HG03520 (cell line): ENCODE measurements around the gene SARS2.
"Not testable (repeated sequence)": the region's sequence is repeated elsewhere in the genome, so short reads cannot be mapped to it uniquely, and the experiment has no call there.

ENCODE experiments used
- ATAC-seq: cut with Tn5 transposase; IDR thresholded peaks from one replicate; pipeline ENCODE4 v1.9.1; 2021; ENCODE audit warnings: mild to moderate bottlenecking, moderate library complexity; ENCODE audit not compliant: unreplicated experiment

The SARS2 gene

DNA sequence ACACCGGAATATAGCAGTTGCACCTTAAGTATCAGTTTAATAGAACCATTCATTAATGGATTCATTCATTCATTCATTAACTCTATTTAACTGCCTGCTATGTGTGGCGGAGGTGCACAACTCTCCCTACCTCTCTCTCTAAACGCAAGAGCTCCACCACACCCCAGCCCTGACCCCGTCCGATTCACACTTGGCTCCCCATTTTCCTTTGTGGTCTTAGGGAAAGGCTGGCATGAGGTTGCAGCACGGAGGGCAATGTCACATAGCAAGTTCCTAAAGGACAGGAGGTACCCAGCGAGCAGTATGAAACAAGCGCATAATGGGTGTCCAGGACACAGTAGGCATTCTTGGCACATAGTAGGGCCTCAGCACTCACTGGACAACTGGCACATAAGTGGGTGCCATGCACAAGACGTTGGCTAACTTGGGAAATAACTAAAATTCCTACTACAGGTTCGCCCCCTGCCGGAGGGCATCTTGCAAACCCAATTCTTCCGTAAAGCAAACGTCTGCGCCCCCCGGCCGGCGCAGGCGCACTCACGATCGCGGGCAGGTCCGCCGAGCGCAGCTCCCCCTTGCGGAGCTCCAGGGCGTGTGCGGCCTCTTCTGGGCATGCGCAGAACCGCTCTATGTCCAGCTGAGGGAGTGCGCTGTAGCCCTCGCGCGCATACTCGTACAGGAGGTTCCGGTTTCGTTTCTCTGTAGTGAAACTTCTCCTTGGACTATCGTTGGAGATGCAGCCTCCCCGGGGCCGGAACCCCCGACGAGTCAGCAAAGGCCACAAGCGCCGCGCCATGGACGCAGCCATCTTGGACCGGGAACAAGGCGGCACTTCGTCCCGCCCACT lies at the start of gene SARS2:
Gene SARS2 (minus strand): TSS at position 835 of the 847 bp plus-strand sequence. CDS start 27 bp downstream, at position 808.
- ATAC-seq, result peak; percentile 72

DNA sequence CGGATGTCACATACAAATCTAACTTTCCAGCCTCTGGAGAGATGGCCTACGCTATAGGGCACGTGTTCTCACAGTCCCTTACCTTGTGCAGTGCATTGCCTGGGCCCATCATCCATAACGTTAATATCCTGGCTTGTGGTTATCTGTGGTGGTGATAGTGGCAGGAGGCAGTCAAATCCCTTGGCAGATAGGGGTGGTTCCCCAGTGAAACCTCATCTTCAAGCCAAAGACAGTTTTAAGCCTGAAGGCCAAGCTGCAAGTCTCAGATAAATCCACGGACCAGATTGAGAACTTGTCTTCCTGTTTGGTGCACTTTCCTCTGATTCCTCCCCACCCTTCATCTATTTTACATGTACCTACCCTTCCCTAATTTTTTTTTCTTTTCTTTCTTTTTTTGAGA lies 49.2 kb upstream of the SARS2 start:
- no peak for ATAC-seq

- ATAC-seq, result no peak
Observed at GRCh38 chr19:38978326-38978689, 47.7 kb upstream of the SARS2 start.

DNA sequence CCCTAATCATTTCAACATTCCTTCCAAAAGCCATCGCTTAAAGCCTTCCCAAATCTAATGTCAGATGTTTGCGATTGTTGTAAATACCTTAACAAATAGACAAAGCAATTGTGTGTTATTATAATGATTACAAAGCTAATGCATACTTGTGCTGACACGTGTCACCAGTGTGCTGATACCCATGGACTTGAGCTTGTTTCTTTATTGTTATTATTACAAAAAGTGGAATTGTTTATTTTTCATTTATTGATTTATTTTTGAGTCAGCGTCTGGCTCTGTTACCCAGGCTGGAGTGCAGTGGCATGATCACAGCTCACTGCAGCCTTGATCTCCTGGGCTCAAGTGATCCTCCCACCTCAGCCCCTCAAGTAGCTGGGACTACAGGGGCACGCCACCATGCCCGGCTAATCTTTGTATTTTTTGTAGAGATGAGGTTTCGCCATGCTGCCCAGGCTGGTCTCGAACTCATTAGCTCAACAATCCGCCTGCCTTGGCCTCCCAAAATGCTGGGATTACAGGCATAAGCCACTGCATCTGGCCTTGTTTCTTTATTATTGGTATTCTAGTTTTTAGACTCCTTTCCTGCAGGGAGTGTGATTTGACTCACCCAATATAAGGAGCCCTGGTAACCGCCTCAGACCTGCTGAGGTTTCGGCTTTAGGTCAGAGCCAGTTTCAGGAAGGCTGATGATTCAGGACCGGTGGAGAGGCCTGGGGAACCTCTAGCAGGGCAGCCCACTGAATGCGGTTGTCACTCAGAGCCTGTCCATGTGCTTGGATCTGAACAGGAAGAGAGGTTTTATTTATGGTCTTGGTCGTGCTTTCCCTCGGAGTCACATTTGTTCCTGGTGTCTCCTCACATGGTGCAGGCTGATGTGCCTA lies 47.1 kb upstream of the SARS2 start:
- peak; percentile 48 for ATAC-seq

GRCh38 chr19:38975861-38976271 lies 45.3 kb upstream of the SARS2 start:
- ATAC-seq, result no peak

DNA sequence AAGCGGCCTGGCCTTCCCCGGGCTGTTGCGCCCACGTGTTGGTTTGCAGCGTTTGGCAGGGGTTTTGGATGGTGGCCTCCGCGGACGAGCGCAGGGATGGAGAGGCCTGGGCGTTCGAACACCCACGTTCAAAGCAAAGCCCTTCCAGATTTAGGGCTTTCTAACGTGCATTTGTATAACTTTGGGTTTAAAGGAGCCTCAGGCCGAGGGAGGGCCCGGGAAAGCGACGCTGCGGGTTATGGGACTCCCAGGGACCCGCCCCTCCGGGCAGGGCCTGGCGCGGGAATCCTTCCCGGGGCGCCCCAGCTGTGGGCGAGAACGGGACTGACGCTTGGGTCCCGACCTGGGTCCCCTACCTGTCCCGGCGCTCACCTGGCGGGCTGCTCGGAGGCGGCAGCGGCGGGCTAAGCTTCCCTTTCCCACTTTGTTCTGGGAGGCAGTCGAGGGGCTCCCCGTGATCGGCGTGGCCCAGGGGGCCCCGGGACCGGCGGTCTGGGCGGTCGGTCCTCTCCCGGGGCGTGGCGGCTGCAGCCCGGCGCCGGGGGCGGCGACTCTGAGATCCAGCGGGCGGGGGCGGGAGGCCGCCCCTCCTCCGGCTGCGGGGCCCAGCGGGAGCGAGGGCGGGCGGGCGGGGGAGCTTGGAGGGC lies 44.8 kb upstream of the SARS2 start, which contains the start of gene FBXO17:
Gene FBXO17 (minus strand): TSS at position 529 of the 647 bp plus-strand sequence. CDS start 25,423 bp downstream, outside the sequence.
- no peak for ATAC-seq

DNA sequence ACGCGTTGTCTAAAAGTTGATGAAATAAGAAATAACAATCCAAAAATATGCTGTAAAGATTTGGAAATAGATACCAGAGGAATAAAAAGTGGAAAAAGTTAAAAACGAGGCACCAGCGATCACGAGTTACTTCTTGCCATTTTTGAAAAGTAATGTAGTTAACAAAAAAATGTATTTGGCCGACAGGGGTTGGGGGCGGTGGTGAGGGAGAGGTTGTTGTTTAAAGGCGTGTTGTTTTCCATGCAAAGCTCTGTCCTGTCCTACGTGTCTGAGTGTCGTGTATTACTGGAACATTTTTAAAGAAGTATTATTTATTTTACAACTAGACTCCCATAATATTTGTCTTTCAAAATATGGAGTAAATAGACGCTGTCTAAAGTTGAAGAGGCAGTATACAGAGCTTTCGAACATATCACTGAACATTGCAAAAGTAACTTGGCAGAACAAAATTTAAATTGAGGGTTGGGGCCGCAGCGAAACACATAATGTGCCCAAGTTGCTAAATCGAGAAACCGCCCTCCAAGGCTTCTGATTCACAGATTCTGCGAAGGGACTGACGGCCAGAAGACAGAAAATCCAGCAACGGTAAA lies 44.2 kb upstream of the SARS2 start:
- ATAC-seq, result no peak

DNA sequence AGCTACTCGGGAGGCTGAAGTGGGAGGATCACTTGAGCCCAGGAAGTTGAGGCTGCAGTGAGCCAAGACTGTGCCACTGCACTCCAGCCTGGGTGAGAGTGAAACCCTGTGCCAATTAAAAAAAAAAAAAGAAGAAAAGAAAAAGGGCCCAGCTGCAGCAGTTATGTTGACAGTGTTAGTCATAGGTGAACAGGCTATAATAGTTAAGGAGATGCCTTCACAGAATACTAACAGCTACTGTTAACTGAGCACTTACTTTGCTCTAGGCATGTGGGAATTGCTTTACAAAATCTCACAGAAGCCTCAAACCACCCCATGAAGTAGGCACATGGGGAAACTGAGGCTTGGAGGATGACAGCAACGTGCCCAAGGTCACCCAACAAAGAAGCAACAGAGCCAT lies 41.1 kb upstream of the SARS2 start:
- no peak for ATAC-seq

GRCh38 chr19:38970664-38971532 lies 40.3 kb upstream of the SARS2 start:
- ATAC-seq, result no peak

GRCh38 chr19:38966149-38966548 lies 35.6 kb upstream of the SARS2 start:
- ATAC-seq, result not testable (repeated sequence)

GRCh38 chr19:38964738-38965137 lies 34.2 kb upstream of the SARS2 start:
- ATAC-seq, result no peak

GRCh38 chr19:38959618-38960017 lies 29.1 kb upstream of the SARS2 start:
- no peak for ATAC-seq

GRCh38 chr19:38958301-38958700 lies 27.7 kb upstream of the SARS2 start:
- no peak for ATAC-seq

- no peak for ATAC-seq
Observed at GRCh38 chr19:38956264-38956663, 25.7 kb upstream of the SARS2 start.

- no peak for ATAC-seq
Observed at GRCh38 chr19:38953677-38954076, 23.1 kb upstream of the SARS2 start.

- no peak for ATAC-seq
Observed at GRCh38 chr19:38952395-38953165, 22.0 kb upstream of the SARS2 start.

- ATAC-seq, result no peak
Observed at GRCh38 chr19:38951187-38951586, 20.6 kb upstream of the SARS2 start.

- ATAC-seq, result no peak
Observed at GRCh38 chr19:38949580-38950367, 19.2 kb upstream of the SARS2 start.
